HG03196 (cell line): ENCODE results near the gene C12orf75.
A peak's percentile ranks its signal among the peaks of the same experiment; 100 is the strongest.
"Not testable (repeated sequence)": the region's sequence is repeated elsewhere in the genome, so short reads cannot be mapped to it uniquely, and the experiment has no call there.

Experiments
- ATAC-seq: cut with Tn5 transposase; IDR thresholded peaks from one replicate; pipeline ENCODE4 v1.9.1; 2021; ENCODE audit not compliant: unreplicated experiment

C12orf75 gene

DNA sequence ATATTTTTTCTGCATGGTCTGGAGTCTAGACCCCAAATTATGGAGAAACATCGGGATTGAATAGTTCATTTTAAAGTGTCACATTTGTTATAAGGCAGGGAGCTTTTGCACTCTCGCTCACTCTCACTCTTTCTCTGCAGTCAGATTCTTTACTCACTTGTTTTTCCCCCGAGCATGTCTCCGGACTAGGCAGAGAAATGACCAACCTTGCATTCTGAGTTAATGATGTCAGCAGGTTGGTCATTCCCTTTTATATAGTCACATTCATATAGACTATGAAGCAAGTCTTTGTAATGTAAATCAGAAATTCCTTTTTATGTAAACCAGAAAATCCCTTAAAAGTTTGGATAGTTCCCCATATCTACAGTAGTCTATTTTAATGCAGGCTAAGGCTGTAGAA, 4.1 kb downstream of the C12orf75 start:
- no peak for ATAC-seq

DNA sequence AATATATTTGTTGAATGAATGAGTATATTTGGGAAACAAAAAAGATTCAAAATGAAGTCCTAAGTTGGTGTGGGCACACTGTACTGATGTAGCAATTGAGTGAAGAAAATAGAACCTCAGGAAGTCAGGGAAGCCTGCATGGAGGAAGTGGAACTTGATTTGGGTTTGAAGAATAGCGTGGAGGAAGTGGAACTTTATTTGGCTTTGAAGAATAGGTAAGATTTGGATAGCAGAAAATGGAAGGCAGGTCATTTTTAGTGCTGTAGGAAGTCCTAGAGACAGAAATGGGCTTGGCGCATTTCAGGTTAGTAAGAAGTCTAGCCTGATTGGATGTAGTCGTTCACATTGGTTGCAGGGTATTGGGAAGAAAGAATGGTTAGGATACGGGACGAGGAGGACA, 5.4 kb downstream of the C12orf75 start:
- no peak for ATAC-seq

DNA sequence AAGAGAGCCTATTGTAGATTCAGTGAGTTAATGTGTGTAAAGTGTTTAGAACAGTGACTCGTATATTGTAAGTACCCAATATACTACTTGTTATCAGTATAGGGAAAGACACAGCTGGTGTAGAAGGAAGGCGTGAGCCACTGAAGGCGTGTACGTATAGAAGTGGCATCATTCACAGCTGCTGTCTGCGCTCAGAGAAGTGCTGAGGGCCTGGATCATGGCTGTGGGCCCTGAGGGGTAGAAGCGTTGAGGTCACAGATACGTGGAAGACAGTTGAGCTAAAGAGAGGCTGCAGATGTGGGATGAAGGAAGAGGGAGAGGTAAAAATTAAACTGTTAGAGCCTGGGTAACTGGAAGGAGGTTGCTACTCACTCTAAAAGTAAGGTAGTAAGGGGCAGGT, 5.9 kb downstream of the C12orf75 start:
- ATAC-seq: no peak

DNA sequence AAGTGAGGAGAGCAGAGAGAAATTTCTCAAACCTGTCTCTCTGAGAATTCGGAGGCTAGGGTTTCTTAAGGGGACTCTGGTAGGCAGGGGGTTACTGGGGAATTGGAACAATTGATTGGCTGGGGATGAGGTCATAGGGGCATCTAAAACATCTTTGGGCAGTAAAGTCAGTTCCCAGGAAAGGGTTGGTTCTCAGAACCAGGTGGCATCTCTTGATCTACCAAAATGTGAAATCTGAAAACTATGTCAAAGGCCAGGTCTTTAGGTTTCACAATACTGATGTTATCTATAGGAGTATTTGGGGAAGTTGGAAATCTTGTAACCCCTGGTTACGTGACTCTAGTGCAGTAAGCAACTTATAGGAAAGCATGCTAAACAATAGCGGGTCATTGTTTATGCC, 6.9 kb downstream of the C12orf75 start:
- no peak for ATAC-seq

DNA sequence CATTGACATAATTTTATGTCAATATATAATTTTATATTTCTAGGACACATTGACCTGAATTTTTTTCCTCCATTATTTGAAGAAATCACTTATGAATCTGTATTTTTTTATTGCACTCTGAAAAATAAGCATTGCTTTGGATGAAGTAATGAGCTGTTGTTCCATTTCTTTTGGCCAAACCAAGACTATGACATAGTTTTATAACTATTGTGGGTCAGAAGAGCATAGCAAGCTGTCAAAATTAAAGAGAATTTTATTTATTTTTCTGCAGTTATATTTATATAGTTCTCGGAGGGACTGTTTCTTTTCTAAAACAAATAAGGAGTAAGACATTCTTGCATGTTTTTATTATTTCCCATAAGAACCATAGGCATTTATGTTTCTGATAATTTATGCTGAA, 8.5 kb downstream of the C12orf75 start:
- ATAC-seq: no peak

DNA sequence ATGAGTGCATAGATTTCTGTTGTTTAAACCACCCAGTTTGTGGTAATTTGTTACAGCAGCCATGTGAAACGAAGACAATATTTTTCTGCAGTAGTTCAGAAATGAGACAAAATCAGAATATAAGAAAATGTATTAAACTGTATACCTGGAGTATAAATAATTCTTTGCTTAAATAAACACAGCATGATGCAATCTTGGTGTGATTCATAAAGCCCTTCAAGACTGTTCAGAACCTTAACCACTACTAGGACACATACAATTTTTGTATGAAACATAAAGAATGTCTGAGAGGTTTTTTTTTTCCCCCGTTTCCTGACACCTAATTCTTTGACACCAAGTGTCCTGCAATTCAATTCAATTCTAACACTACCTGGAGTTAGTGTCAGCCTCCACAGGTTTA, 10.5 kb downstream of the C12orf75 start:
- ATAC-seq: no peak

DNA sequence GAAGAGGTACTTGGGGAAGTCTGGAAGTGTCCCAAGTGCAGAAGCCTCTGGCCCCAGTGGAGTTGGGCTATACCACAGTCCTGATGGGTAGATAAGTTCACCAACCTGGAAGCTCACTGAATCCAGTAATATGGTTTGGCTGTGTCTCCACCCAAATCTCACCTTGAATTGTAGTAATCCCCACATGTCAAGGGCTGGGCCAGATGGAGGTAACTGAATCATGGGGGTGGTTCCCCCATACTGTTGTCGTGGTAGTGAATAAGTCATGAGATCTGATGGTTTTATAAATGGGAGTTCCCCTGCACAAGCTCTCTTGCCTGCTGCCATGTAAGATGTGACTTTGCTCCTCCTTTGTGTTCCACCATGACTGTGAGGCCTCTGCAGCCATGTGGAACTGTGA, 11.1 kb downstream of the C12orf75 start:
- ATAC-seq: not testable (repeated sequence)

DNA sequence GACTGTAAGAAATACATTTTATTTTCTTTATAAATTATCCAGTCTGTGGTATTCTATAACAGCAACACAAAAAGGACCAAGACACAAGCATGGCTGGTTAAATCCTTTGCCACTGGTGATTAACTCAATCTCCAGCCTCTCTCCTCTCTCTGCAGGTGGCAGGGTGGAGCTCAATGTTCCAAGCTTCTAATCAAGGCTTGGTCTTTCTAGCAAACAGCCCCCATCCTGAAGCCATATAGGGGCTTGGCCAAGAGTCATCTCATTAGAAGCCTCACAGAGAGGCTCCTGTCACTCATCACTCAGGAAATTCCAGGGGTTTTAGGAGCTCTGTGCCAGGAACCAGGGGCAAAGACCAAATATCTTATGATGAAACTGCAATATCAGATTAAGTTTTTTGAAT, 12.0 kb downstream of the C12orf75 start:
- ATAC-seq: no peak

DNA sequence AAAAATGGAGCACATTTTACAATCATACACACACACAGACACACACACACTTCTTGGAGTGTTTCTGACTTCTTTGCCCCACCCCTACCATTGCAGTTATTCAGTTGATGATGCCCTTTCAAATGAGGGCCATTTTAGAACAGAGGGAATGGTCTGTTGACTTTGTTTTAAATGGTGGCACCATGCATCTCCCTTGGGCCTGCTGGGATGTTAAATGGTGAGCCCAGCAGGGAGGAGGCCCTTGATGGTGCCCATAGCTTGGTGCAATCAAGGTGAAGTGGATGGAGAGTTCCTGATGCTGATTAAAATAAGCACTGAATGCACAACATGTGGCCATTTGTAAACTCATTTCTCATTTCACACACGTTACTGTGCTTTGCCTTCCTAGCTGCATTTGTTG, 13.3 kb downstream of the C12orf75 start:
- no peak for ATAC-seq

DNA sequence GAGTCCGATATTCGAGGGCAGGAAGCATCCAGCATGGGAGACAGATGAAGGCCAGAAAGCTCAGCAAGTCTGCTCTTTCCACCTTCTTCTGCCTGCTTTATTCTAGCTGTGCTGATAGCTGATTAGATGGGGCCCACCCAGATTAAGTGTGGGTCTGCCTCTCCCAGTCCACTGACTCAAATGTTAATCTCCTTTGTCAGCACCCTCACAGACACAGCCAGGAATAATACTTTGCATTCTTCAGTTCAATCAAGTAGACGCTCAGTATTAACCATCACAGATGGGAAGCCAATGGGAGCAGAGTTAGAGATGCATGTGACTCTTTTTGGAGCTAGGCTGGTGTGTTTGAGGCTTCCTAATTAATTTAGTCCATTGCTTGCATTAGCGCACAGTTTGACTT, 17.0 kb downstream of the C12orf75 start:
- no peak for ATAC-seq

DNA sequence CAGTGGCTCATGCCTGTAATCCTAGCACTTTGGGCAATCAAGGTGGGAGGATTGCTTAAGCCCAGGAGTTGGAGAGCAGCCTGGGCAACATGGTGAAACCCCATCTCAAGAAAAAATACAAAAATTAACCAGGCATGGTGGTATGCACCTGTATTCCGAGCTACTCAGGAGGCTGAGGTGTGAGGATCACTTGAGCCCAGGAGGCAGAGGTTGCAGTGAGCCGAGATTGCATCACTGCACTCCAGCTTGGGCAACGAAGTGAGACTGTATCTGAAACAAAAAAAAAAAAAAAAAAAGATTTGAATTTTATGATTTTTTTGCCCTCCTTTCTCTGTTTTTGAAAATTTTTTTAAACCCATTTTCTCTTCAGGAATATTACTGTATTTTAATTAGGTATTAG, 17.7 kb downstream of the C12orf75 start:
- no peak for ATAC-seq

DNA sequence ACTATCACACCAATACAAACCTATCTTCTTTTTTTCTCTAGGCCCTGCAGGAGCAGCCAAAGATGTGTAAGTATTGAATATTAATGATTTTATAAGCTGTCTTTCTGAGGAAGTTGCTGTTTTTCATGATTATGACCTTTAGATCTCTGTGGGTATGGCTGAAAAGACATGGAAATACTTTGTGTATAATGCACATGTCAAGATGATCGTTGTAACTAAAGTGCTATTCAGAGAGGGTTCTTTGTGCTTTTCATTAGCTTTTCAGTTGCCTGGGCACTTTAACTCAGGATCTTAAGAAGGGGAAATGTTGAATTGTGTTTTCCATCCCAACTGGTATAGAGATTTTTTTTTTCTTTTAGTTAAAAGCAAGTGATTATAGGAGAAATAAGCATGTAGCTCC, 18.1 kb downstream of the C12orf75 start:
- no peak for ATAC-seq

DNA sequence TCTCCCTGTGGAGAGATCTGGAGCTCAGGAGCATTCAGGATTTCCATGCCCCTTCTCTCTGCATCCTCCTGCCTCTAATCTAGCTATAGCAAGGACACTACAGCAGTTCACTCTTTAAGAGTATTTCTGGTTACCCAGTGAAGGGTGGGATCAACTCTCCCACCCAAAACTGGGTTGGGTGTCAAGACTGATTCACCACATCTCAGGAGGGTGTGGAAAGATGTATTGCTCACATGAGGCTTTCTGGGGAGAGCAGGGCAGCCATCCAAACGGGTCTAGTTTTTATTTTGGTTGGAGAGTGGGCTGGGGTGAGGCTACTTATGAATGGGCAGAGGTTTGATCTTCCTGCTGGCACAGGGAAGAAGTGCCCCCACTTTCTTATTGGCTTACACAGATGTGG, 18.6 kb downstream of the C12orf75 start:
- no peak for ATAC-seq

DNA sequence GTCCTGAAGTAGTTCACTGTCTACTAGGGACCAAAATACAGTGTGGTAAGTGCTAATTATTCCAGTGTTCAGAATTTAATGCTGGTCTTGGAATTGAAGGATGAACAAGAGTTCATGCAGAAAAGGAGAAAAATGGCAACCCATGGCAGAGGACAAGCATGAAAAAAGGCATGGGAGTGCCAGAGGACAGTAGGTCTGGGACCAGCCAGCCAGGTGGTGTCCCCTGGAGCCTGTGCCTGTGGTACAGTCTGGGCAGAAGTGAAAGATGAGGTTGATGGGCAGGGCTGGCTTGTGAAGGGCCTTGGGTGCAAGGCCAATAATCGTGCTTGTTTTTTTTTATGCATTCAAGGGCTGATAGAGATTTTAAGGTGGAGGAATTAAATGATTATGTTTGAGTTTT, 21.0 kb downstream of the C12orf75 start:
- ATAC-seq: peak; percentile 59

DNA sequence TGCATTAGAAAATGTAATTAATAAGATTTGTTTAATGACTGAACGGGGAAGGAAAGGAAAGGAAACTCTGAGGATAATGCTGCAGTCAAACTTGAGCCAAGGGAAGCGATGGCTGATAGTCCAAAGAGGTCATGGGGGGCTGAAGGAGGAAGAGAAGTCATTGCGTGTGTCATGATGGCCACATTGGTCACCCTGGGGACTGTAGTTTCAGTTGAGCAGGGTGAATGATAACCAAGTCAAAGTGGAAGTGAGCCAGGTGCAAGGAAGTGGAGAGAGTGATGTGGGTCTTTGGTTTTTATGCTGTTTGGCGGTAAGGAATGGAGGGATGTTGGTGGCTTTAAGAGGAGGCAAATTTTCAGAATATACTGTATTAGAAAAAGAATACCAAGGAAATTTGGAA, 21.6 kb downstream of the C12orf75 start:
- peak; percentile 77 for ATAC-seq

DNA sequence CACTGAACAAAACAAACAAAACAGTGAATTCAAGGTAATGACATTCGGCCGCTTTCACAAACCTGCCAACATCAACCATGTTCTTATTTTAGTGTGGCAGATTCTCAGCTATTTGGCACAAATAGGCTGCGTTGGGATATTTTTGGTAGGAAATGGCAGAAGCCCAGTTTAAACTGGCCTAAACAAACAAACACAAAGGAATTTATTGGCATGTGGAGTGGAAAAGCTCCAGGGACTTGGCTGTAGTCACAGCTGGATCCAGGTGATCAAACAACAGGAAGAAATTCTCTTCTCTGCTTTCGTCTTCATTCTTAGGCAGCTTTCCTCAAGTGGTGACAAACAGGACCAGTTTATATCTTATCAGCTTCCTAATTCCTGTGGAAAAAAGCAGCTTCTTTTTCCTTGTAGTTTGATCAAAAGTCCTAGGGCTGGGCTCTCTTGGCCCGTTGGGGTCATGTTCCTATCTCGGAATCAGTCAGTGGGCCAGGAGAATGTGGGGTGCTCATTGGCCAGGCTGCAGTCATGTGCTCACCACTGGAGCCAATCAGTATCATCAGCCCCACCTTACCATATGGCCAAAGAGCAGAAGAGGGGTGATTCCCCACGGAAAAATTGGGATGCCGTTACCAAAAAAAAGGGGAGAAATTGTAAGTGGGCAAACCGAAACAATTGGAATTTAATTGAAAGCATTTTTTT, 22.6 kb downstream of the C12orf75 start:
- no peak for ATAC-seq

DNA sequence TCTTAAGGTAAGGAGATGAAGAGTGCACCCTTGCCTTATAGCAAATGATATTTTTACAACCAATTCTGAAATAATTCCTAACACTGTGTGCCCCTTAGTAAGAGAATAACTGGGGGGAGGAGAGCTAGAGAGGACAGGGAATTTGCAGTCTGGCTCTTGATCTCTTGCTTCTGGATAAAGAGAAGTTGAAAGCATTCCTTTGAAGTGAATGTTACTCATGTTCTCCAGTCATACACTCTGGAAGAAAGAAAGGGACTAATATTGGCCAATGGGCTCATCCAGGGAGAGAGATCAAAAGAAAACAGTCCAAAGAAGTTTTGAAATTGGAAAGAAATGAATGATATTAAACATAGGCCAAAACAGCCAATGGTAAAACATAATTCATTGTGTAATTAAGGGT, 25.3 kb downstream of the C12orf75 start:
- ATAC-seq: no peak

DNA sequence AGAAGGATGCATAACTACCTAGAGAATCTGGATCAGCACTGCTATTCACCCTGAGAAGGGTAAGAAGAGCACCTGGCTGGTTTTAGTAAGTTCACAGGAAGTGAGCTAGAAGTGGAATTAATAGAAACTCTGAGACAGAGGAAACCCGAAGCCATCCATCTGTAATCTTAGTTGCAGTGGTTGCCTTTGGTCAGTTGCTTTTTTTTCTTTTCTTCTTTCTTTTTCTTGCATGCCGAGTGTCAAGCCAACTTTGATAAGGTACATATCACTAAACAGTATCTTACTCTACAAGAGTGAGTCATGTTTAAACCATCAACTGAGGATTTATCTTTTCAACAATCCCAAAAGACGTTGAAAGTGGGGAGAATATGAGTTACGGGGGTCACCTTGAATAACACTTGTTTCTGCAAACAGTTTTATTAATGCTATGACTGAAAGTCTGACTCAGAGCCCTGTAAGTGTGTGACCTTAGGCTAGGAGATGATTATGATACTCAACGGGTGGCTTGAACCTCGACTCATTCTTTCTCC, 26.7 kb downstream of the C12orf75 start:
- ATAC-seq: peak; percentile 71

DNA sequence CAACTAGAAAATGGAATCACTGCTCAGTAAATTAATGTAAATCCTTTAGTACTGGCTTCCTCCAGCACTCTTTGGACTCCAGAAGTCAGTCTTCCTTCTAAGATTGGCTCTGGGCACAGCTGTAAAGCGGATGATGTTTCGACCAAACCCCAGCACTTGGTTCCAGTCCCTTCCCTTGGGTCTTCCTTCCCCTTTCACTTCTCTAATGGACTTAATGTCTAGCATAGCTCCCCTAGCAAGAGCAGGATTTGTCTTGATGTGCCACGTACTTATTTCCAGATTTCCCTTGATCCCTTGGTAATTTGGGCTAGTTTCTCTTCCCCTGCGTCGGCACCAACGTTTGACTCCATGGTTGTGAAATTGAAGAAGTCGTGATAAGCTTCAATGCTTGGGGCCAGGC, 28.3 kb downstream of the C12orf75 start:
- ATAC-seq: peak; percentile 35

DNA sequence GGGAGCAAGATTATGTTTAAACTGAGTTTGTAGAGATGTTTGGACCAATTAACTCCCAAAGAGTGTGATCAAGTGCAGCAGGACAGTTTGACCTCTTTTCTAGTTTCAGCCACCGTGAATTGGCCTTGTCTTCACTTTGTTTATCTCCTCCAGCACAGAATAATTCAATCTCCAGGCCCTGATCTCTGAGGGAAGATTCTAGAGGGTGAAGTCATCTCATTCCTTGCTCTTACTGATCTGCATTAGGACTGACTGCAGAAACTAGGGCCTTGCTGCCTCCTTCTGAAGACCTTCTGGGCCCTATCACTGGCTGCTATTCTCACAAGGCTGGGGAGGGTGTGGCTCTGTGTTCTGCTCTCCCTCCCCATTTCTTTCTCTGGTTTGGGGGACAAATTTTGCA, 29.4 kb downstream of the C12orf75 start:
- no peak for ATAC-seq

DNA sequence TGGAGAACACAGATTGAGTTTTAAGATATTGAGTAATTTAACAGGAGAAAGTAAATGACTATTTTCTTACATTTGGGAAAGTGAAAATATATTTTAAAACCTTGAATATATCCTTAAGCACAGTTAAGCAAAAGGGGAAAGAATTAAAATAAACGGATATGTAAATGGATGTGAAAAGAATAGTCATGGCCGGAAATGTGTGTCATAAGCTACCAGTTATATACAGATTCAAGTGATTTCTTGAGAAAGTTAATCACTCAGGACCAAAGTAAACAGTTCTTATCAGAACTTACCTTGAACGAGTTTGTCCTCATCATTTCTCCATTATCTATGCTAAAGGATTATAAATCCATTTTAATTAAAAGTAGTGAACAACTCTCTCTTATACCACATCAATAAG, 33.4 kb downstream of the C12orf75 start:
- ATAC-seq: no peak

DNA sequence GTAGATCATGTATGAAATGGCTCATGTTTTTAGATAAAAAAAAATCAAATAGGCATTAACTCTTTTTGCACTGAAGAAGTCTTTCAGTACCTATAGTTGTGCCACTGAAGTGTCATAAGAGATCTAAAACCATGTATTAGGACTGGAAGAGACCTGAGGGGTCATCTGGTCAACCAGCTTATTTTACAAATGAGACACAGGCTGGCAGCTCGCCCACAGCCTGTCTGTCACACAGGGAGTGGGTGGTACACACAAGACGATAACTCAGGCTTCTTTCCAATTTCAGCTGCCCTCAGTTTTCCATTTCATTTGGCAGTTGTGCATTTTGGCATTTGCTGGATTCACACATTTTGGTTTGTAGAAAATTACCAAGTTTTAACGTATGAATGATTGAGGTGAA, 34.7 kb downstream of the C12orf75 start:
- no peak for ATAC-seq

DNA sequence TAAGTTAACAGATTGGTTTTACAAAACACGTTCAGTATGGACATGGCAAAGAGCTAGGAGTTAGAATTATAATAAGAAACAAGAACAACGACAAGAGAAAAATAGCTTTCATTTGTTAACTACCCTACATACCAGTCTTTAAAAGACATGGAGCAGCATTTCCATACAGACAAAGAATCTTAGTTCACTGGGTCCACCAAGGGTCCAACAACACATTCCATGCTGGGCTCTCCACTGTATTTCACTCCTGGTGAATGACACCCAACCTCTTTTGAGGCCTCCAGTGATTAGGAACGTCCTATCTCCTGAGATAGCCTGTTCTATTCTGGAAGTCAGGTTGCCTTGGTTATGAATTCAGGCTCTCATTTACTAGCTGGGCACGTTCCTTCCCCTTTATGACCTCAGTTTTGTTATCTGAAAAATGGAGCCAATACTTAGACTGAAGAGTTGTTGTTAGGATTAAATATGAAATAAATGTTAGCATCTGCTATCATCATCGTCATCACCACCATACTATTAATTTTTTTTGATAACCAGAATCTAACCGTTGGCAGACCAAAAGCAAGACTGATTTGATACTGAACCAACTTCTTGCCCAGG, 37.7 kb downstream of the C12orf75 start:
- ATAC-seq: no peak
